Measurements from ENCODE around the gene ELOVL6. TPM values are rescaled to one million over a fixed set of nuclear protein-coding genes. Genes with fewer than 3 reads are reported as not detected.

Gene ELOVL6
- total RNA-seq, 1 experiment from 2014 or later, result 38.7 TPM

GRCh38 chr4:110164251-110164650 lies 34.2 kb downstream of the ELOVL6 start:
- no peak for DNase-seq (ENCODE audit: low read depth, low spot score)
- ChIA-PET POLR2A (interaction anchor here (1.1 to 2.7 kb wide), 3 partner anchors 31 to 34 kb away, joined by 3 to 13 read pairs (median 3); partner anchors contain the start of gene ELOVL6), CTCF (no interaction called here), RAD21 (ENCODE audit: low non-redundant PET in 1 of 2, low total read pairs in 2 of 2, uncharacterized antibody in 2 of 2, unreplicated experiment in 2 of 2) (no interaction called here)
- Histone ChIP-seq H3K79me2 (ENCODE audit: insufficient read depth, low read length) (no peaks in the 10 kb centered on the region), H2AFZ (ENCODE audit: low read depth, low read length, poor library complexity, severe bottlenecking) (no peak overlapping the region), H3K36me3 (ENCODE audit: control insufficient read depth in 1 of 2, insufficient read depth in 2 of 2, low read length in 2 of 2) (no peaks in the 10 kb centered on the region), H3K9me2 (ENCODE audit: insufficient read depth) (no peaks in the 10 kb centered on the region), H3K9ac (ENCODE audit: low read length) (peak overlapping the region; percentile 20), H3K4me3 (replicated peaks in 1 of 2; ENCODE audit: low read depth in 1 of 2, low read length in 2 of 2) (0 out of 4 replicates have a peak overlapping the region, but pooled peaks of 1 of the 2 experiments have one; percentile 8), H3K4me2 (ENCODE audit: low read length) (peak overlapping the region; percentile 57), H3K27ac (ENCODE audit: low read depth, low read length) (peak overlapping the region; percentile 79), H3K4me1 (ENCODE audit: control insufficient read depth in 1 of 2, insufficient read depth in 2 of 2, low read length in 2 of 2) (peaks cover 39 to 53% of the 10 kb centered on the region in 2 experiments), H3K27me3 (ENCODE audit: insufficient read depth, low read length) (no peaks in the 10 kb centered on the region), H3K9me3 (ENCODE audit: control insufficient read depth in 1 of 2, insufficient read depth in 1 of 2, low read depth in 1 of 2, low read length in 2 of 2) (no peaks in the 10 kb centered on the region), H4K20me1 (ENCODE audit: insufficient read depth) (no peaks in the 10 kb centered on the region)
- TF ChIP-seq CEBPB (IDR thresholded peaks at IDR 0.05; ENCODE audit: low read depth) (peak; percentile 43), SRF (IDR thresholded peaks at IDR 0.05; ENCODE audit: low read depth) (no peak)
- intact Hi-C loops (cut with micrococcal nuclease), result loop anchor here (5.0 kb wide), 2 partner anchors 33 to 77 kb away; partner anchors contain the start of gene ELOVL6
- ATAC-seq, result peak; percentile 51
- BruUV-seq (replicated peaks), result no TSS peak

- TF ChIP-seq RAD21 (IDR thresholded peaks at IDR 0.05; ENCODE audit: low read depth) (peak; percentile 10; the same call in 1 of the 2 replicates), FOSL1 (IDR thresholded peaks at IDR 0.05; ENCODE audit: low read depth) (peak; percentile 80), JUND (IDR thresholded peaks at IDR 0.05) (peak; percentile 46; the same call in 1 of the 2 replicates), SRF (IDR thresholded peaks at IDR 0.05; ENCODE audit: low read depth) (no peak), SP1 (IDR thresholded peaks at IDR 0.05; ENCODE audit: low read depth) (peak; percentile 46; the same call in 1 of the 2 replicates), ATF3 (IDR thresholded peaks at IDR 0.05) (no peak), CEBPB (IDR thresholded peaks at IDR 0.05; ENCODE audit: low read depth) (peak; percentile 58; the same call in 1 of the 2 replicates)
- H3K27ac ChIP-seq (ENCODE audit: low read depth, low read length), result peak overlapping the region; percentile 79
- BruUV-seq (replicated peaks), result TSS peak; percentile 36
- no peaks in the 10 kb centered on the region for H3K79me2 ChIP-seq (ENCODE audit: insufficient read depth, low read length)
- no peak overlapping the region for H2AFZ ChIP-seq (ENCODE audit: low read depth, low read length, poor library complexity, severe bottlenecking)
- ChIA-PET POLR2A (interaction anchor here (1.2 to 2.7 kb wide), 2 partner anchors 33 to 35 kb away, joined by 3 to 13 read pairs; partner anchors contain the start of gene ELOVL6), CTCF (no interaction called here), RAD21 (ENCODE audit: low non-redundant PET in 1 of 2, low total read pairs in 2 of 2, uncharacterized antibody in 2 of 2, unreplicated experiment in 2 of 2) (no interaction called here)
- no peaks in the 10 kb centered on the region for H4K20me1 ChIP-seq (ENCODE audit: insufficient read depth)
- intact Hi-C loops (cut with micrococcal nuclease), result loop anchor here (5.0 kb wide), 2 partner anchors 34 to 76 kb away; partner anchors contain the start of gene ELOVL6
- peak overlapping the region; percentile 57 for H3K4me2 ChIP-seq (ENCODE audit: low read length)
- DNase-seq (ENCODE audit: low read depth, low spot score), result peak; percentile 61
- H3K27me3 ChIP-seq (ENCODE audit: insufficient read depth, low read length), result no peaks in the 10 kb centered on the region
- H3K36me3 ChIP-seq (ENCODE audit: control insufficient read depth in 1 of 2, insufficient read depth in 2 of 2, low read length in 2 of 2), result no peaks in the 10 kb centered on the region
- H3K4me3 ChIP-seq (replicated peaks in 1 of 2; ENCODE audit: low read depth in 1 of 2, low read length in 2 of 2), result peak overlapping the region in 1 of 2 experiments; percentile 8; a peak in 1 of 4 replicates
- H3K9me2 ChIP-seq (ENCODE audit: insufficient read depth), result no peaks in the 10 kb centered on the region
- H3K9ac ChIP-seq (ENCODE audit: low read length), result peak overlapping the region; percentile 20
- H3K4me1 ChIP-seq (ENCODE audit: control insufficient read depth in 1 of 2, insufficient read depth in 2 of 2, low read length in 2 of 2), result peaks cover 44 to 60% of the 10 kb centered on the region in 2 experiments
- ATAC-seq, result peak; percentile 62
- H3K9me3 ChIP-seq (ENCODE audit: control insufficient read depth in 1 of 2, insufficient read depth in 1 of 2, low read depth in 1 of 2, low read length in 2 of 2), result no peaks in the 10 kb centered on the region
Observed at GRCh38 chr4:110163327-110164069, 34.9 kb downstream of the ELOVL6 start.
